Activated T-helper 9 cell treated with anti-CD3 and anti-CD28 coated beads, Interleukin-2, amount 50 U/mL, for 16 hours (primary cell): ENCODE measurements around the gene MSI2.

ENCODE experiments used
- DNase-seq: peaks from one replicate; pipeline ENCODE4 v3.0.0-alpha.2; 2020; ENCODE audit warnings: low read depth

Gene MSI2

GRCh38 chr17:57344261-57344660 lies 87.9 kb downstream of the MSI2 start:
- DNase-seq: no peak

GRCh38 chr17:57349541-57350247 lies 93.4 kb downstream of the MSI2 start:
- DNase-seq: no peak

GRCh38 chr17:57350266-57350665 lies 93.9 kb downstream of the MSI2 start:
- no peak for DNase-seq

GRCh38 chr17:57352665-57353175 lies 96.4 kb downstream of the MSI2 start:
- DNase-seq: no peak

- no peak for DNase-seq
Measured at GRCh38 chr17:57354673-57355072, 98.3 kb downstream of the MSI2 start.

GRCh38 chr17:57355090-57355859 lies 99.0 kb downstream of the MSI2 start:
- no peak for DNase-seq

GRCh38 chr17:57356153-57356718 lies 99.9 kb downstream of the MSI2 start:
- DNase-seq: no peak

GRCh38 chr17:57356719-57357391 lies 100.5 kb downstream of the MSI2 start:
- no peak for DNase-seq

GRCh38 chr17:57357392-57357784 lies 101.1 kb downstream of the MSI2 start:
- no peak for DNase-seq

GRCh38 chr17:57357830-57358430 lies 101.6 kb downstream of the MSI2 start:
- DNase-seq: no peak

GRCh38 chr17:57360266-57360665 lies 103.9 kb downstream of the MSI2 start:
- no peak for DNase-seq

GRCh38 chr17:57362797-57363556 lies 106.7 kb downstream of the MSI2 start:
- DNase-seq: no peak

- DNase-seq: no peak
Measured at GRCh38 chr17:57363580-57363979, 107.3 kb downstream of the MSI2 start.

GRCh38 chr17:57363998-57364643 lies 107.8 kb downstream of the MSI2 start:
- no peak for DNase-seq

- no peak for DNase-seq
Measured at GRCh38 chr17:57365420-57365819, 109.1 kb downstream of the MSI2 start.

- DNase-seq: no peak
Measured at GRCh38 chr17:57366177-57366557, 109.8 kb downstream of the MSI2 start.

- DNase-seq: no peak
Measured at GRCh38 chr17:57366558-57367351, 110.4 kb downstream of the MSI2 start.

GRCh38 chr17:57368637-57369336 lies 112.5 kb downstream of the MSI2 start:
- DNase-seq: no peak

GRCh38 chr17:57369509-57369945 lies 113.2 kb downstream of the MSI2 start:
- DNase-seq: no peak
